Sigmoid colon (tissue), 4 donors: Measurements from ENCODE around the gene RASAL2.

ENCODE experiments used
- EP300 ChIP-seq, 4 donors: sonication (generic); formaldehyde crosslinking; IDR thresholded peaks; one replicate each; pipeline ENCODE4 v1.6.1; 2017; ENCODE audit warnings: antibody characterized with exemption in 4 of 4
- POLR2A ChIP-seq, 2 donors: fragments of 450-650 bp; IDR thresholded peaks; one replicate each; pipeline ENCODE4 v1.6.1; 2016; ENCODE audit warnings: antibody characterized with exemption in 2 of 2, mild to moderate bottlenecking in 2 of 2, moderate library complexity in 2 of 2
- POLR2AphosphoS5 ChIP-seq, 4 donors: sonication (generic); formaldehyde crosslinking; IDR thresholded peaks; one replicate each; pipeline ENCODE4 v1.6.1; 2017; ENCODE audit warnings: antibody characterized with exemption in 4 of 4
- TF ChIP-seq, protein P1 (sequence below), 4 experiments: fragments of 450-650 bp in 3 of 4; fragments of 200-600 bp in 1 of 4; IDR thresholded peaks; one replicate each; pipeline ENCODE4 v1.5.1; 2016 to 2019; ENCODE audit warnings: antibody characterized with exemption in 4 of 4, mild to moderate bottlenecking in 3 of 4, moderate library complexity in 2 of 4

DNA sequence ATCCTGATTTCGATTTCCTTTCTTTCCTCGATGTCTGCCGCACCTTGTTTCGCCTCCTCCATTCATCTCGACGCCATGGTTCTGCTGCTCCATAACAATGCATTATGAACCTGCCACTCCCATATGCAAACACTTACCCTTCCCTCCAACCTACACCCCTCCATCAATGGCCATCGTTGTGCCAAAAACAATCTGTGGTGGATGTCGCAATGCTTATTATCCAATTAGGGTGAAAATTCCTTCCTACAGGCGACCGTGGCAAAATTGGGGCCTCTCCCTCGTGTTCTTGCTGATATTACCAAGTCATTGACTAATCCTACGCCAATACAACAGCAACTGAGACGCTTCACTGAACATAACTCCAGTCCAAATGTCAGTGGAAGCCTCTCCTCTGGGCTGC, 362.6 kb downstream of the RASAL2 start:
- TF ChIP-seq POLR2A (IDR thresholded peaks at IDR 0.05): no peak
- TF ChIP-seq, protein P1, sequence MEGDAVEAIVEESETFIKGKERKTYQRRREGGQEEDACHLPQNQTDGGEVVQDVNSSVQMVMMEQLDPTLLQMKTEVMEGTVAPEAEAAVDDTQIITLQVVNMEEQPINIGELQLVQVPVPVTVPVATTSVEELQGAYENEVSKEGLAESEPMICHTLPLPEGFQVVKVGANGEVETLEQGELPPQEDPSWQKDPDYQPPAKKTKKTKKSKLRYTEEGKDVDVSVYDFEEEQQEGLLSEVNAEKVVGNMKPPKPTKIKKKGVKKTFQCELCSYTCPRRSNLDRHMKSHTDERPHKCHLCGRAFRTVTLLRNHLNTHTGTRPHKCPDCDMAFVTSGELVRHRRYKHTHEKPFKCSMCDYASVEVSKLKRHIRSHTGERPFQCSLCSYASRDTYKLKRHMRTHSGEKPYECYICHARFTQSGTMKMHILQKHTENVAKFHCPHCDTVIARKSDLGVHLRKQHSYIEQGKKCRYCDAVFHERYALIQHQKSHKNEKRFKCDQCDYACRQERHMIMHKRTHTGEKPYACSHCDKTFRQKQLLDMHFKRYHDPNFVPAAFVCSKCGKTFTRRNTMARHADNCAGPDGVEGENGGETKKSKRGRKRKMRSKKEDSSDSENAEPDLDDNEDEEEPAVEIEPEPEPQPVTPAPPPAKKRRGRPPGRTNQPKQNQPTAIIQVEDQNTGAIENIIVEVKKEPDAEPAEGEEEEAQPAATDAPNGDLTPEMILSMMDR (IDR thresholded peaks at IDR 0.05): no peak
- TF ChIP-seq POLR2AphosphoS5 (IDR thresholded peaks at IDR 0.05): no peak
- no peak for TF ChIP-seq EP300 (IDR thresholded peaks at IDR 0.05)
